Measurements from ENCODE around the gene MBD3L4. TPM values are rescaled to one million over a fixed set of nuclear protein-coding genes. Genes with fewer than 3 reads are reported as not detected.

Gene MBD3L4
- total and polyA plus RNA-seq, 10 of the 15 experiments (the other 5 are each of a cell fraction or from before 2014, with no cell fraction given) = not detected

- TF ChIP-seq, protein P1, sequence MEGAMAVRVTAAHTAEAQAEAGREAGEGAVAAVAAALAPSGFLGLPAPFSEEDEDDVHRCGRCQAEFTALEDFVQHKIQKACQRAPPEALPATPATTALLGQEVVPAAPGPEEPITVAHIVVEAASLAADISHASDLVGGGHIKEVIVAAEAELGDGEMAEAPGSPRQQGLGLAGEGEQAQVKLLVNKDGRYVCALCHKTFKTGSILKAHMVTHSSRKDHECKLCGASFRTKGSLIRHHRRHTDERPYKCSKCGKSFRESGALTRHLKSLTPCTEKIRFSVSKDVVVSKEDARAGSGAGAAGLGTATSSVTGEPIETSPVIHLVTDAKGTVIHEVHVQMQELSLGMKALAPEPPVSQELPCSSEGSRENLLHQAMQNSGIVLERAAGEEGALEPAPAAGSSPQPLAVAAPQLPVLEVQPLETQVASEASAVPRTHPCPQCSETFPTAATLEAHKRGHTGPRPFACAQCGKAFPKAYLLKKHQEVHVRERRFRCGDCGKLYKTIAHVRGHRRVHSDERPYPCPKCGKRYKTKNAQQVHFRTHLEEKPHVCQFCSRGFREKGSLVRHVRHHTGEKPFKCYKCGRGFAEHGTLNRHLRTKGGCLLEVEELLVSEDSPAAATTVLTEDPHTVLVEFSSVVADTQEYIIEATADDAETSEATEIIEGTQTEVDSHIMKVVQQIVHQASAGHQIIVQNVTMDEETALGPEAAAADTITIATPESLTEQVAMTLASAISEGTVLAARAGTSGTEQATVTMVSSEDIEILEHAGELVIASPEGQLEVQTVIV (IDR thresholded peaks at IDR 0.05; ENCODE audit: borderline replicate concordance, partially characterized antibody) = no peak
- TF ChIP-seq ZNF274 (IDR thresholded peaks at IDR 0.05; ENCODE audit: insufficient read depth, insufficient read length) (no peak), RUNX3 (IDR thresholded peaks at IDR 0.05; ENCODE audit: low read length) (no peak), SRF (IDR thresholded peaks at IDR 0.05; ENCODE audit: low read depth in 2 of 2, low read length in 2 of 2) (no peak), HCFC1 (IDR thresholded peaks at IDR 0.05; ENCODE audit: low read length) (no peak), SIN3A (IDR thresholded peaks at IDR 0.05; ENCODE audit: low read depth, low read length) (no peak), NFIC (IDR thresholded peaks at IDR 0.05; ENCODE audit: low read depth, low read length) (no peak), IKZF2 (IDR thresholded peaks at IDR 0.05) (peak in 1 of 2 experiments; percentile 35; a peak in 1 of 4 replicates), RAD21 (IDR thresholded peaks at IDR 0.05; ENCODE audit: insufficient read depth, low read depth, low read length) (no peak), TCF3 (IDR thresholded peaks at IDR 0.05; ENCODE audit: borderline replicate concordance, insufficient read depth, low read depth, low read length) (no peak), POLR2A (IDR thresholded peaks at IDR 0.05; ENCODE audit: low read depth, low read length) (no peak), TCF12 (IDR thresholded peaks at IDR 0.05; ENCODE audit: low read depth, low read length) (no peak), RCOR1 (conservative IDR thresholded peaks at IDR 0.05; ENCODE audit: low read depth, low read length) (no peak), NFYB (IDR thresholded peaks at IDR 0.05; ENCODE audit: insufficient read depth, low read depth, low read length) (peak; percentile 34; the same call in 1 of the 2 replicates), PAX5 (IDR thresholded peaks at IDR 0.05; ENCODE audit: borderline replicate concordance, low read depth, low read length) (no peak), MYB (IDR thresholded peaks at IDR 0.05; ENCODE audit: borderline replicate concordance, low read depth, low read length) (no peak), POLR2AphosphoS2 (IDR thresholded peaks at IDR 0.05; ENCODE audit: low read depth, low read length) (no peak), RBBP5 (conservative IDR thresholded peaks at IDR 0.05) (no peak), CREM (IDR thresholded peaks at IDR 0.05; ENCODE audit: low read depth) (0 out of 2 replicates have a peak, but pooled peaks have one; percentile 16), DPF2 (IDR thresholded peaks at IDR 0.05) (peak; percentile 59; the same call in 1 of the 2 replicates), HDGF (IDR thresholded peaks at IDR 0.05) (peak; percentile 56; the same call in 1 of the 2 replicates), CBX5 (IDR thresholded peaks at IDR 0.05; ENCODE audit: low read depth) (no peak), ZNF207 (IDR thresholded peaks at IDR 0.05; ENCODE audit: borderline replicate concordance) (no peak), POU2F2 (IDR thresholded peaks at IDR 0.05; ENCODE audit: borderline replicate concordance, low read depth, low read length) (no peak)
- TF ChIP-seq, protein P2, sequence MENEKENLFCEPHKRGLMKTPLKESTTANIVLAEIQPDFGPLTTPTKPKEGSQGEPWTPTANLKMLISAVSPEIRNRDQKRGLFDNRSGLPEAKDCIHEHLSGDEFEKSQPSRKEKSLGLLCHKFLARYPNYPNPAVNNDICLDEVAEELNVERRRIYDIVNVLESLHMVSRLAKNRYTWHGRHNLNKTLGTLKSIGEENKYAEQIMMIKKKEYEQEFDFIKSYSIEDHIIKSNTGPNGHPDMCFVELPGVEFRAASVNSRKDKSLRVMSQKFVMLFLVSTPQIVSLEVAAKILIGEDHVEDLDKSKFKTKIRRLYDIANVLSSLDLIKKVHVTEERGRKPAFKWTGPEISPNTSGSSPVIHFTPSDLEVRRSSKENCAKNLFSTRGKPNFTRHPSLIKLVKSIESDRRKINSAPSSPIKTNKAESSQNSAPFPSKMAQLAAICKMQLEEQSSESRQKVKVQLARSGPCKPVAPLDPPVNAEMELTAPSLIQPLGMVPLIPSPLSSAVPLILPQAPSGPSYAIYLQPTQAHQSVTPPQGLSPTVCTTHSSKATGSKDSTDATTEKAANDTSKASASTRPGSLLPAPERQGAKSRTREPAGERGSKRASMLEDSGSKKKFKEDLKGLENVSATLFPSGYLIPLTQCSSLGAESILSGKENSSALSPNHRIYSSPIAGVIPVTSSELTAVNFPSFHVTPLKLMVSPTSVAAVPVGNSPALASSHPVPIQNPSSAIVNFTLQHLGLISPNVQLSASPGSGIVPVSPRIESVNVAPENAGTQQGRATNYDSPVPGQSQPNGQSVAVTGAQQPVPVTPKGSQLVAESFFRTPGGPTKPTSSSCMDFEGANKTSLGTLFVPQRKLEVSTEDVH (IDR thresholded peaks at IDR 0.05; ENCODE audit: low read depth, partially characterized antibody) = peak; percentile 30
- TF ChIP-seq, protein P3, sequence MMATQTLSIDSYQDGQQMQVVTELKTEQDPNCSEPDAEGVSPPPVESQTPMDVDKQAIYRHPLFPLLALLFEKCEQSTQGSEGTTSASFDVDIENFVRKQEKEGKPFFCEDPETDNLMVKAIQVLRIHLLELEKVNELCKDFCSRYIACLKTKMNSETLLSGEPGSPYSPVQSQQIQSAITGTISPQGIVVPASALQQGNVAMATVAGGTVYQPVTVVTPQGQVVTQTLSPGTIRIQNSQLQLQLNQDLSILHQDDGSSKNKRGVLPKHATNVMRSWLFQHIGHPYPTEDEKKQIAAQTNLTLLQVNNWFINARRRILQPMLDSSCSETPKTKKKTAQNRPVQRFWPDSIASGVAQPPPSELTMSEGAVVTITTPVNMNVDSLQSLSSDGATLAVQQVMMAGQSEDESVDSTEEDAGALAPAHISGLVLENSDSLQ (IDR thresholded peaks at IDR 0.05) = no peak
These were observed 29.0 kb downstream of the MBD3L4 start (continued) for GRCh38 chr19:7010722-7011593.

Measured in GM12878 (cell line).